PFSK-1 (cell line): ENCODE results near the gene RIMS1.
A peak's percentile ranks its signal among the peaks of the same experiment; 100 is the strongest.

Experiments
- FOXP2 ChIP-seq: optimal IDR thresholded peaks from 2 replicates; pipeline ENCODE3; 2011; ENCODE audit warnings: borderline replicate concordance, control low read depth, inconsistent platforms; ENCODE audit not compliant: insufficient read depth; ENCODE audit errors: extremely low read length, extremely low read depth
- POLR2AphosphoS5 ChIP-seq: IDR thresholded peaks from 2 replicates; pipeline ENCODE4 v1.6.1; 2012; ENCODE audit warnings: low read depth, mild to moderate bottlenecking, control low read depth, low read length, moderate library complexity
- REST ChIP-seq, 2 experiments: IDR thresholded peaks; 2 replicates each; pipeline versions ENCODE4 v1.6.1 to v1.8.0; 2011 to 2012; ENCODE audit warnings: low read depth in 2 of 2, low read length in 2 of 2, control low read depth in 1 of 2, inconsistent platforms in 1 of 2, mild to moderate bottlenecking in 1 of 2, moderate library complexity in 1 of 2; ENCODE audit not compliant: insufficient read depth in 1 of 2
- SIN3A ChIP-seq: IDR thresholded peaks from 2 replicates; pipeline ENCODE4 v1.6.1; 2012; ENCODE audit warnings: mild to moderate bottlenecking, low read length, moderate library complexity, borderline replicate concordance; ENCODE audit not compliant: insufficient read depth
- TAF1 ChIP-seq: IDR thresholded peaks from 2 replicates; pipeline ENCODE4 v1.6.1; 2012; ENCODE audit warnings: low read length, control low read depth, borderline replicate concordance; ENCODE audit not compliant: insufficient read depth

RIMS1 gene

GRCh38 chr6:71879016-71879415 lies 7.3 kb upstream of the RIMS1 start:
- no peak for TF ChIP-seq FOXP2
- TF ChIP-seq REST (IDR thresholded peaks at IDR 0.05; ENCODE audit: insufficient read depth in 1 of 2, low read depth in 2 of 2, low read length in 2 of 2): no peak
- TF ChIP-seq POLR2AphosphoS5: no peak
- TF ChIP-seq TAF1: no peak
- no peak for TF ChIP-seq SIN3A

DNA sequence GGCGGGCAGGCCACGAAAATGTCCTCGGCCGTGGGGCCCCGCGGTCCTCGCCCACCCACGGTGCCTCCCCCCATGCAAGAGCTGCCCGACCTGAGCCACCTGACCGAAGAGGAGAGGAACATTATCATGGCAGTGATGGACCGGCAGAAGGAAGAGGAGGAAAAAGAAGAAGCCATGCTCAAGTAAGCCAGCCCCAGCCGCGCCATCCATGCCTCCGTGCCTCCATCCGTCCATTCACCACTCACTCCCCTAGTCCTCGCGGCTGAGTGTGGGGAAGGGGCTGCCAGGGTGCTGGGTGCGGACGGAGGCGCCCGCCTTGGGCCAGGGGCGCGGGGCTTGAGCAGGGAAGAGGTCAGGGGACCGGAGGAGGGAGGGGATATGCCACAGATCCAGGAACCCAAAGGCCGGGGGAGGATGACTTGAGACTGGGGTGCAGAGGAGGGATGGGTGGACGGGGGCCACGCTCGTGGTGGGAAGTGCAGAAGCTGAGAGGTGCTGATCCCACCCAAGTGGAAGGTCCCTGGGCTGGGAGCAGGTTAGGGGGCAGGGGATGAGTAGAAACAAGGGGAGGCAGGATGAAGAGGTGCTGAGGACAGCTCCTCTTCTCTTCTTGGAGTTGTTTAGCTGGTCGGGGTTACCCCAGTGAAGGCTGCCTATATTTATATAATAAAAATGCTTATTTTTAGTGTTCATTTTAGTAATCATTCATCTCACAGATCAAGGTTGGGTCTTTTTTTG lies 825 bp downstream of the RIMS1 start:
- TF ChIP-seq POLR2AphosphoS5: no peak
- peak; percentile 27 to 82; a peak in 2 of 4 replicates for TF ChIP-seq REST (IDR thresholded peaks at IDR 0.05; ENCODE audit: insufficient read depth in 1 of 2, low read depth in 2 of 2, low read length in 2 of 2)
- no peak for TF ChIP-seq TAF1
- no peak for TF ChIP-seq FOXP2

DNA sequence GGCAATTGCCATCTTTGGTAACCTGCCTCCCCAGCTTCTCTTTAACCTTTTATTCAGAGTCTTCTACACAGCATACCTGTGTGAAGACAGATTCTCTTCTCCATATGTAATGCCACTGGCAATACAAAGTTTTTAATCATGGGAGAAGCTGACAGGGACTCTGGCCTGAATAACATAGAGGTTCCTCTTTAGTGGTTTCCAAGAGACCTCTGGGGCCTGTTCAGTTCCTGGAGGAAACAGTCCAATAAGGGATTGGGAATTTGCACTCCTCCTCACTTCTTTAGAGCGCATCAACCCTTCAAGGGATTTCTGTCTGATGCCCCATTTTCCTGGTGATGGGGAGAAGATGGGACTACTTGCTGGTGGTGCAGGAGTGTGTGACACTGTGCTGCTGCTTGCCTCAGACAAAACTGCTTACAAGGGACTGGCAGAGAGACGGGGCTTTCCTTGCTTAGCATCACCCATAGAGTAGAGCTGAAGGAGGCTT lies 1.4 kb downstream of the RIMS1 start:
- no peak for TF ChIP-seq SIN3A
- TF ChIP-seq TAF1: no peak
- no peak for TF ChIP-seq POLR2AphosphoS5
- no peak; a peak in 1 of 4 replicates for TF ChIP-seq REST (IDR thresholded peaks at IDR 0.05; ENCODE audit: insufficient read depth in 1 of 2, low read depth in 2 of 2, low read length in 2 of 2)
- TF ChIP-seq FOXP2: no peak

DNA sequence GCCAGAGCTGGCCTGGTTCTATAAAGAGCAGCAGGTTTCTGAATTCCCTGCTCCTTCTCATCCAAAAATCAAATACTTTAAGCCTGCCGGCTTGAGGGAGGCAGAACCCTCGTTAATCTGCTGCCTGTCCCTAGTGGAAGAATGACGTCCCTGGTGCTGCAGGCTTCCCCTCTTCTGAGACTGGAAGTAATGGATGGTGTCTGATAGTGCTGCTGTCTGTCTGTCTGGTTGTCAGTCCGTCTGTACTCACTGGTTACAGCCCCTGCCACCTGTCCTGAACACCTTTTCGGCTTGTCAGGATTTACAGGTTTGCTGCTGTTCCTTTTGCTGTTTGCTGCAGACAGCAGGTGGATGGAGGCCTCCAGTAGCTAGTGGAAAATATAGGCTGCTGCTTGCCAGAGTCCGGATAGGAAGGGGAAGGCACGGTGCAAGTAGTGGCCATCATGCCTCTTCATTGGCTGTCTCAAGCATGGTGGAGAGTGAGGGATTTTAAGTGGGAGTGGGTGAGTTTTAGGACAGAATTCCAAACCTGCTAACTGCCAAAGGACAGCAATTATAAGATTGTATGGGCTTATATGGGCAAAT lies 2.5 kb downstream of the RIMS1 start:
- TF ChIP-seq POLR2AphosphoS5 (no peak), FOXP2 (no peak)

DNA sequence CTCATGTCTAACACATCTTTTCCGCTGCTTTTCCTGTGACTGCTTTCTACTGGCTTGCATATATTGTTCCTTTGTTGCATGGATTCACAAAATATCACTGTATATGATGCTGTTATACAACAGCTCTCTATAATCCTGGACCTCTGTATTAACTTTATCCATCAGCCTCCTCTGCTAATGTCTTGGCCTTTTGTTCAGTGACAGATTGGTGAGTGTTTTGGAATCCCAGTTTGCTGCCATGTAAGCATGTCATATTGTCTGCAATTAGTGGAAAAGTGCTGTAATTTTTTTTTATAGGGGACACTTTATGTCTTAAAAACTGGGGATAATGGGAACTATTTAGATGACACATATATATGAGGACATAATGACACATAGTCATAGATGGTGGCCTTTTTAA lies 3.0 kb downstream of the RIMS1 start:
- no peak for TF ChIP-seq POLR2AphosphoS5
- TF ChIP-seq SIN3A: no peak
- TF ChIP-seq TAF1: no peak

DNA sequence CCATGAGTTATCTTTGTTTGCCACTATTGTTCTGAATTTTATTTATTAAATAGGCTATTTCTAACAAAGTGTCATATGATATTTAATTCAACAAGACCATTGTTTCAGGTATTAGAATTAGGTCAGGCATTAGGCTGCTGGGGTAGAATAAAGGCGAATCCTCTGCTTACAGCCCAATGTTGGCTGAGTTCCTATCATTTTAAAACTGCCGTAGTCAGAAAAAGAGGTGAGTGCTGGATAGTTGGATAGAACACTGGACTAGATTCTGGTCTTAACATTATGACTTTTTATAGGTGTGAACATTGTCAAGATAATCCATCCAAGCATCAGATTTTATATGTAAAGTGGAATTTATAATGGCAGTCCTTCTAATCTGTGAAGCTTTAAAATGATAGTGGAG lies 6.3 kb downstream of the RIMS1 start:
- TF ChIP-seq REST (IDR thresholded peaks at IDR 0.05; ENCODE audit: insufficient read depth in 1 of 2, low read depth in 2 of 2, low read length in 2 of 2) (no peak), POLR2AphosphoS5 (no peak), TAF1 (no peak), FOXP2 (no peak), SIN3A (no peak)
